ENCODE data around the gene B4GALT4. TPM values are rescaled to one million over a fixed set of nuclear protein-coding genes. Genes with fewer than 3 reads are reported as not detected.

B4GALT4 gene
- total RNA-seq, 1 experiment from 2014 or later: 37.6 TPM

DNA sequence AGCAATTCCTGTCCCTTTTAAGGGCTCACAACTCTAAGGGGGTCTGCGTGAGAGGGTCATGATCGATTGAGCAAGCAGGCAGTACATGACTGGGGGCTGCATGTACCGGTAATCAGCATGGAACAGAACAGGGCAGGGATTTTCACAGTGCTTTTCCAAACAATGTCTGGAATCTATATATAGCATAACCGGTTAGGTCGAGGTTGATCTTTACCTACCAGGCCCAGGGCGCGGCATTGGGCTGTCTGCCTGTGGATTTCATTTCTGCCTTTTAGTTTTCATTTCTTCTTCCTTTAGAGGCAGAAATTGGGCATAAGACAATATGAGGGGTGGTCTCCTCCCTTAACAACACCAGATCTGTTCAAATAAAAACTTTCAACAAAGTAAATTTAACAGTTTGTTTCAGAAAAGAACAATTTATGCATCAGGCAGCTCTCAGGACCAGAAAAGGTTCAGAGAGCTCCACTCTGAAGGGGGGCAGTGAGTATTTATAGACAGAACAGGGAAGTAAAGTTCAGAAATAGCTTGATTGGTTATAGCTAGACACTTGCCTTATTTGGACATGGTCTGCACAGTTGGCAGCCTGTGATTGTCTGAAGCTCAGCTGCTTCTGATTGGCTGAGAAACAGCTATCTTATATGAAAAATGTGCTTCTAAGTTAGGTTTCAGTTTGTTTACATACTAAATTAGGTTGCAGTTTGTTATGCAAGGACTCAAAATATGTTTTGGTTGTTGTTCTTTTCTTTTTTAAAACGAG is 17.2 kb upstream of the B4GALT4 start:
- peak overlapping the region; percentile 50 for H3K4me2 ChIP-seq (ENCODE audit: low read length)
- TF ChIP-seq, protein P1, sequence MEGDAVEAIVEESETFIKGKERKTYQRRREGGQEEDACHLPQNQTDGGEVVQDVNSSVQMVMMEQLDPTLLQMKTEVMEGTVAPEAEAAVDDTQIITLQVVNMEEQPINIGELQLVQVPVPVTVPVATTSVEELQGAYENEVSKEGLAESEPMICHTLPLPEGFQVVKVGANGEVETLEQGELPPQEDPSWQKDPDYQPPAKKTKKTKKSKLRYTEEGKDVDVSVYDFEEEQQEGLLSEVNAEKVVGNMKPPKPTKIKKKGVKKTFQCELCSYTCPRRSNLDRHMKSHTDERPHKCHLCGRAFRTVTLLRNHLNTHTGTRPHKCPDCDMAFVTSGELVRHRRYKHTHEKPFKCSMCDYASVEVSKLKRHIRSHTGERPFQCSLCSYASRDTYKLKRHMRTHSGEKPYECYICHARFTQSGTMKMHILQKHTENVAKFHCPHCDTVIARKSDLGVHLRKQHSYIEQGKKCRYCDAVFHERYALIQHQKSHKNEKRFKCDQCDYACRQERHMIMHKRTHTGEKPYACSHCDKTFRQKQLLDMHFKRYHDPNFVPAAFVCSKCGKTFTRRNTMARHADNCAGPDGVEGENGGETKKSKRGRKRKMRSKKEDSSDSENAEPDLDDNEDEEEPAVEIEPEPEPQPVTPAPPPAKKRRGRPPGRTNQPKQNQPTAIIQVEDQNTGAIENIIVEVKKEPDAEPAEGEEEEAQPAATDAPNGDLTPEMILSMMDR (conservative IDR thresholded peaks at IDR 0.05; ENCODE audit: low read depth, low read length): no peak
- TF ChIP-seq EZH2phosphoT487 (IDR thresholded peaks at IDR 0.05; ENCODE audit: borderline replicate concordance, low read length): no peak
- no peak for TF ChIP-seq EZH2 (IDR thresholded peaks at IDR 0.05; ENCODE audit: low read length, unreplicated experiment)
- POLR2A ChIA-PET (ENCODE audit: unreplicated experiment): interaction anchor here (0.6 kb wide), 1 partner anchor 838 kb away, joined by 4 read pairs; no protein-coding TSS in a partner anchor
- 0 out of 2 replicates have a peak overlapping the region, but pooled peaks have one; percentile 16 for H3K9ac ChIP-seq (ENCODE audit: low read length)
- no peaks in the 10 kb centered on the region for H3K9me2 ChIP-seq (replicated peaks; ENCODE audit: low read length)
- H3F3A ChIP-seq (ENCODE audit: low read length, unreplicated experiment): no peaks in the 10 kb centered on the region
- CTCF ChIA-PET: interaction anchor here (1.1 kb wide), 1 partner anchor 17 kb away, joined by 4 read pairs; no protein-coding TSS in a partner anchor
- H3K36me3 ChIP-seq (ENCODE audit: low read depth, low read length): no peaks in the 10 kb centered on the region
- H3K79me2 ChIP-seq (ENCODE audit: low read length): no peaks in the 10 kb centered on the region
- DNase-seq: peak; percentile 38
- no peaks in the 10 kb centered on the region for H3K9me3 ChIP-seq (ENCODE audit: low read length)
- no peaks in the 10 kb centered on the region for H4K20me1 ChIP-seq (ENCODE audit: low read length)
- H3K4me3 ChIP-seq (ENCODE audit: low read length): no peak overlapping the region; the same call in 1 of the 2 replicates
- peak; percentile 57 for ATAC-seq
- peak overlapping the region; percentile 67 for H2AFZ ChIP-seq (ENCODE audit: low read length)
- peaks cover 14% of the 10 kb centered on the region; the same call in 1 of the 2 replicates for H3K4me1 ChIP-seq (ENCODE audit: insufficient read depth, low read length)
- BruUV-seq (replicated peaks): no TSS peak
- no peaks in the 10 kb centered on the region for H3K27me3 ChIP-seq (ENCODE audit: low read length)
- intact Hi-C loops (cut with micrococcal nuclease): no loop called here
- H3K27ac ChIP-seq (ENCODE audit: low read length): peak overlapping the region; percentile 36

DNA sequence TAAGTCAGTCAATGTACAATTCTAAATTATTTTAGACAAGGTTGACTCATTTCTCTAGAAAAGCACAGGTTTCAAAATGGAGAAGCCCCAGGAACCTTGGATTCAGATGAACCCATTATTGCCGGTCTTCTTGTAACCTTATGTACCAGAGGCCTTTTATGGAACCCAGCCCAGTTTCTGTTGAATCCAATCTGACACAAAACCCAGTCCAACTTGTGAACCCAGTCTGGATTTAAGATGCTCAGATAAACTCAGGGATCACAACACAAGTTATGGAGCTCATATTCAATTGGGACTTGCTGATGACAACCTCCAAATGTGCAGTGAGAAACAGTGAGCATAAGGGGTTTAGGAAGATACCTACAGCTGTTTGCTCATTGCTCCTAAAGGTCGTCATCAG is 16.4 kb upstream of the B4GALT4 start:
- intact Hi-C loops (cut with micrococcal nuclease): no loop called here
- ATAC-seq (no peak), DNase-seq (no peak)
- Histone ChIP-seq H3K27me3 (ENCODE audit: low read length) (no peaks in the 10 kb centered on the region), H3K9me2 (replicated peaks; ENCODE audit: low read length) (no peaks in the 10 kb centered on the region), H3K9me3 (ENCODE audit: low read length) (no peaks in the 10 kb centered on the region), H3K9ac (ENCODE audit: low read length) (no peak overlapping the region), H3K4me2 (ENCODE audit: low read length) (no peak overlapping the region; the same call in 1 of the 2 replicates), H3F3A (ENCODE audit: low read length, unreplicated experiment) (no peaks in the 10 kb centered on the region), H3K4me3 (ENCODE audit: low read length) (no peak overlapping the region), H4K20me1 (ENCODE audit: low read length) (no peaks in the 10 kb centered on the region), H2AFZ (ENCODE audit: low read length) (peak overlapping the region; percentile 67; the same call in 1 of the 2 replicates), H3K4me1 (ENCODE audit: insufficient read depth, low read length) (peaks cover 14% of the 10 kb centered on the region; the same call in 1 of the 2 replicates), H3K79me2 (ENCODE audit: low read length) (no peaks in the 10 kb centered on the region), H3K27ac (ENCODE audit: low read length) (no peak overlapping the region), H3K36me3 (ENCODE audit: low read depth, low read length) (no peaks in the 10 kb centered on the region)
- TF ChIP-seq EZH2phosphoT487 (IDR thresholded peaks at IDR 0.05; ENCODE audit: borderline replicate concordance, low read length): no peak
- TF ChIP-seq EZH2 (IDR thresholded peaks at IDR 0.05; ENCODE audit: low read length, unreplicated experiment): no peak
- TF ChIP-seq, protein P1 (conservative IDR thresholded peaks at IDR 0.05; ENCODE audit: low read depth, low read length): no peak
- no TSS peak for BruUV-seq (replicated peaks)
- ChIA-PET POLR2A (ENCODE audit: unreplicated experiment) (no interaction called here), CTCF (no interaction called here)

DNA sequence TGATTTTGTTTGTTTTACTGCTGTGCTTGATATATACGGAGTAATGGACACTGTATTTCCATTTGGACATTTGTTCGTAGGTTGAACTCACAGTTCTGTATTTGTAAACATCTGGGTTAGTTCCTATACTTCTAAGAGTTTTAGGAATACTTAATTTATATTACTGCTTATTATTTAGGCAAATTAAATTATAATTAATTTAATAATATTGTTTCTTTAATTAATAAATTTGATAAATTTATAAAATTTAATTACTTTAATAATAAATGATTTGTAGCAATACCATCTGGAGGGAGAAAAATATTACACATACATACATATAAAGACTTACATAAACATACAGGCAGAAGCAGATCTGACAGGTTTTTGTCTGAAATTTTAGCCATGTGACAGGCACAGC is 14.5 kb upstream of the B4GALT4 start:
- no TSS peak for BruUV-seq (replicated peaks)
- H3K27me3 ChIP-seq (ENCODE audit: low read length): no peaks in the 10 kb centered on the region
- no peak overlapping the region for H2AFZ ChIP-seq (ENCODE audit: low read length)
- no peak overlapping the region for H3K4me3 ChIP-seq (ENCODE audit: low read length)
- H3F3A ChIP-seq (ENCODE audit: low read length, unreplicated experiment): no peaks in the 10 kb centered on the region
- H4K20me1 ChIP-seq (ENCODE audit: low read length): no peaks in the 10 kb centered on the region
- no peak for DNase-seq
- TF ChIP-seq EZH2 (IDR thresholded peaks at IDR 0.05; ENCODE audit: low read length, unreplicated experiment): no peak
- TF ChIP-seq, protein P1 (conservative IDR thresholded peaks at IDR 0.05; ENCODE audit: low read depth, low read length): no peak
- no peak for TF ChIP-seq EZH2phosphoT487 (IDR thresholded peaks at IDR 0.05; ENCODE audit: borderline replicate concordance, low read length)
- intact Hi-C loops (cut with micrococcal nuclease): no loop called here
- no peaks in the 10 kb centered on the region for H3K9me2 ChIP-seq (replicated peaks; ENCODE audit: low read length)
- H3K36me3 ChIP-seq (ENCODE audit: low read depth, low read length): no peaks in the 10 kb centered on the region
- no peak overlapping the region for H3K27ac ChIP-seq (ENCODE audit: low read length)
- ChIA-PET POLR2A (ENCODE audit: unreplicated experiment) (no interaction called here), CTCF (no interaction called here)
- no peak overlapping the region for H3K9ac ChIP-seq (ENCODE audit: low read length)
- ATAC-seq: no peak
- H3K4me1 ChIP-seq (ENCODE audit: insufficient read depth, low read length): peaks cover 14% of the 10 kb centered on the region; the same call in 1 of the 2 replicates
- no peaks in the 10 kb centered on the region for H3K79me2 ChIP-seq (ENCODE audit: low read length)
- H3K9me3 ChIP-seq (ENCODE audit: low read length): no peaks in the 10 kb centered on the region
- H3K4me2 ChIP-seq (ENCODE audit: low read length): no peak overlapping the region
